Adipose tissue (tissue), 3 donors: ENCODE results near the gene GMDS. TPM values are rescaled to one million over a fixed set of nuclear protein-coding genes. Genes with fewer than 3 reads are reported as not detected.
"Not testable (repeated sequence)": the region's sequence is repeated elsewhere in the genome, so short reads cannot be mapped to it uniquely, and the experiment has no call there.

Source experiments
- H3K27ac ChIP-seq: one replicate; pipeline ENCODE4 v1.5.1; 2013; ENCODE audit warnings: low read depth, low read length
- WGBS, 3 donors: extraction: QIAGEN DNeasy Blood & Tissue Kit; methylation state at CpG; one replicate each; pipeline ENCODE4 v1.1.7; 2013; 5-methylcytosine and 5-hydroxymethylcytosine counted together
- polyA plus RNA-seq, 3 donors: library from polyadenylated mRNA; stranded (reverse); fragments of 200-250 nt; gene quantifications; one replicate each; pipeline ENCODE4 v1.2.3, GENCODE V29; 2013
- donor health status: healthy with polysubstance abuse.
- donor health status: Bipolar disorder and iron deficiency.
- donor health status: healthy.

Gene GMDS
- polyA plus RNA-seq, 3 donors = 13.6 to 21.4 (median 14.9) TPM

DNA sequence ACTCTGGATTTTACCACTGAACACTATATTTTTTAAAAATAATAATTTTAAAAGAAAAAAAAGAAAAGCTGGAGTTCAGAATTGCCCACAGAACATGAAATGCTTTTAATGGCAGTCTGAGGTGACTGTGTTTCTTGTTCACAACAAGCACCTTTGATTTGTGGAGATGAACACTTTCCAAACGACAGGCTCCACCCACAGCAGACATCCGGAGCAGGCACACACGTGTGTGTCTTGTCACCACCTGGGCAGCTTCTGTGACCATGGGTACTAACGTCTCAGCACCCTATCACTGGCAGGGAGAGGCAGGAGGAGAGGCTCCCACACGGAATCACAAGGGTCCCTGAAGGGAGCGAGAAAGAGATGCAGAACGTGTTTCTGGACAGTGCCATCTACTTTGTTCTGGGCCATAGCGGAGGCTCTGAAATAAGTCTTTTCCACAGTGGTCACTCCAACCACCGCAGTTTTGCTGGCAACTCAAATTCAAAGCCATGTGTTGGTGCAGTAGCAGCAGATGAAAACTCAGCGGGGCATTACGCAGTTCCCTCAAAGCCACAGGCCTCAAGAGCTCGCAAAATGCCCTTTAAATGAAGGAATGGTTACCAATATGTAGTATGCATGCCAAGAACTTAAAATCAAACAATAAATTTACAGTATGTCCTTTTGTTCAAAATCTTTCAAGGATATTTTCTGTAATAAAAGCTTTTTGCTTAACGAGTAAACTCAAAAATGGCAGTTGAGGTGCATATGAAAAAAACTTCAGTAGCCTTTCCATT lies 393.5 kb downstream of the GMDS start:
- WGBS, 3 donors = 84 to 89% (median 88%) methylated on average over 13 of the region's 13 CpGs
- H3K27ac ChIP-seq = no peak overlapping the region

DNA sequence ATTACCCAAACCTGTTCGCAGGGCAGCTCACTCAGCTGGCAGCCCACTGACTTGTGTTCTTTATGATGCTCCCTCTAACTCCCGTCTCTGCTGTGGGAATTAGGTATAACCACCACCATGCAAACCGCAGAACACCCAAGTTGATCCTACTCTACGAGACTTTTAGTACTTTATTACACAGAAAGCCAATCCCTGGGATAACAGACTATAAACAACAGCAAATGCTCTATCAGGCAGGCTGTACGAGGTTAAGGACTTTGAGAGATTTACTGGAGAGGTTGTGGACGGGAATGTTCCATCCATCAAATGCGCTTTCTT lies 394.6 kb downstream of the GMDS start:
- no peak overlapping the region for H3K27ac ChIP-seq
- WGBS, 3 donors = 56 to 80% (median 75%) methylated on average over 7 of the region's 7 CpGs

DNA sequence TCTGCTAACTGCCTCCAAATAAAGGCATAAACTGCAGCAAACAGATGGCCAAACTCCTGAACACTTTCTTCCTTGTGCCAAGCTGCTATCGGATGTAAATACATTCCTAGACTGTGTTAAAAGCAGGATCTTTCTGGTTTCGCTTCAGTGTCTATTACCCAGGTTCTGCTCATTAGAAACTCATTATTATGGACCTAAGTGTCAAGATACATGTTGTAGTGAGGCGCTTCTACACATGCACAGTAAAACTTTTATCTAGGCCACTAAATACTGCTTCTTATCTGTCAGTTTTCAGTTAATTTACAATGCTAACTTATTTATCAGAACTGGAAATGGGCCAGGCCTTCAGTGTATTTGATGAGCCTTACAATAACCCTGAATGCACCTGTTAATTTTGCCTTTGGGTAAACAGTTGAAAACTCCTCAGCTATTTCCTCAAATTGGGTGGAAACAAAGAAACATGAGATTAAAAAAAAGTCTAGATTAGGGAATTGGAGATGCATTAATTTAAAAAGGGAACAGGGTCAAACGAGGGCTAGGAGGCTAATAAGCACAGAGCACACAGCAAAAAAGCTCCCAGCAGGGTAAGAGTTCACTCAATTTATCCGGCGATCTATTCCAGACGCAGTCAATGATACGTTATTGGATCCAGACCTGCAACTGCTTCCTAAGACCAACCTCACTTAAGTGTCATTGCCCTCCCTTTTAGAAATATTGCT lies 395.1 kb downstream of the GMDS start:
- WGBS, 3 donors = 33 to 78% (median 69%) methylated on average over 8 of the region's 8 CpGs
- no peak overlapping the region for H3K27ac ChIP-seq

DNA sequence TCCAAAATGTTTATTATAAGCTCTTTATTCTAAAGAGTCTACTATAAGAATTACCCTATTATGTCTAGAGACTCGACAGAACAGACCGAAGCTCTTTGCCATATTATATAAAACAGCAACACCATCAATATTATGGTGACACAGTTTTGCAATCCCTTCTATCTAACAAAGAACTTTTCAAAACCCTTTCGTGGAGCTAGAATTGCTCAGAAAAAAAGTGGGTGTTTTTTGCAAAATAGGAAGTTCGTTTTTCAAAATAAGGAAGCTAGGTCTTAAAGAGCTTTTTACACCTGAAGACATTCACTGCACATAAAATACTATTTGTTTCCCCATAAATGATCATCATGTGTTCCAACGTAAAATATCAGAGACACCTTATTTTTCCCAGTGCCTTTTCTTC lies 395.7 kb downstream of the GMDS start:
- H3K27ac ChIP-seq = no peak overlapping the region
- 42 to 55% (median 54%) methylated on average over 5 of the region's 5 CpGs for WGBS, 3 donors

DNA sequence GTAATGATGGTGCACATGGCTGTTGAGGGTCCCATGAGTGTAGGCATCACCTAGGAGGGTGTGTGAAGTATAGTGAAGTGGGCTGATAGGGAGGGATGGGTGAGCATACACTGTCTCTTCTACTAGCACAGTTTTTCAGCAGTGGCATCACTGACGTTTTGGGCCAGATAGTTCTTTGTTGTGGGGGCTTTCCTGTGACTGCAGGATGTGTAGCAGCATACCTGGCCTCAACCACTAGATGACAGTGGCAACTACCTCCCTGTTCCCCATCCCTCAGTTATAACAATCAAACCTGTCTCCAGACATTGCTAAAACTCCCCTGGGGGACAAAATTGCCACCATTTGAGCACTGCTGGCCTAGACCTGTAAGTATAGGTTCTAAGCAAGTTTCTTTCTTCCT lies 396.7 kb downstream of the GMDS start:
- WGBS, 3 donors = 75 to 93% (median 85%) methylated on average over 1 of the region's 1 CpG
- no peak overlapping the region for H3K27ac ChIP-seq

DNA sequence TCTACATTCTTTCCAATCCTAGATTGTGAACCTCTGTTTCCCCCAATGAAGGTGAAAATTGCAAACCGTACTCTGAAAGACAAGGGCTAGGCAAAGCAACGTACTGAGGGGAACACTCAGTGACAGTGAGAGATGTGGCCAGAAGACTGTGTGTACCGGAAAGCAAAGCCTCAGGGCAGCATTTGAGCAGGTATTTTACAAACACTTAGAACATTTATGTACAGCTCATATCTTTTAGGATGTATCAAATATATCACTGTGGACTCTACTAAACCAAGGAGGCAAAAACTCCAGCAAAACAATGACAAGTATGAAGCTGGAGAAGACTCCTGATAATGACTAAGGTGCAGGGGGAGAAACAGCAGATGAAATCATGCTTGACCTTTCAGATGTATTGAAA lies 398.8 kb downstream of the GMDS start:
- 96 to 97% (median 97%) methylated on average over 3 of the region's 3 CpGs for WGBS, 3 donors
- no peak overlapping the region for H3K27ac ChIP-seq

DNA sequence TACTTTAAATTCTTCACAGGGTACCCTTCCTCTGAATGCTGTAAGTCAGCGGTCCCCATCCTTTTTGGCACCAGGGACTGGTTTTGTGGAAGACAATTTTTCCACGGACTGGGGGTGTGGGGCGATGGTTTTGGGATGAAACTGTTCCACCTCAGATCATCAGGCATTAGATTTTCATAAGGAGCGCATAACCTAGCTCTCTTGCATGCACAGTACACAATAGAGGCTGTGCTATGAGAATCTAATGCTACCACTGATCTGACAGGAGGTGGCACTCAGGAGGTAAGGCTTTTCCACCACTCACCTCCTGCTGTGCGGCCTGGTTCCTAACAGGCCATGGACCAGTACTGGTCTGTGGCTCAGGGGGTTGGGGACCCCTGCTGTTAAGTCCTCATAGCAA lies 399.9 kb downstream of the GMDS start:
- not testable (repeated sequence) for H3K27ac ChIP-seq
- 97 to 100% (median 98%) methylated on average over 5 of the region's 5 CpGs for WGBS, 3 donors

DNA sequence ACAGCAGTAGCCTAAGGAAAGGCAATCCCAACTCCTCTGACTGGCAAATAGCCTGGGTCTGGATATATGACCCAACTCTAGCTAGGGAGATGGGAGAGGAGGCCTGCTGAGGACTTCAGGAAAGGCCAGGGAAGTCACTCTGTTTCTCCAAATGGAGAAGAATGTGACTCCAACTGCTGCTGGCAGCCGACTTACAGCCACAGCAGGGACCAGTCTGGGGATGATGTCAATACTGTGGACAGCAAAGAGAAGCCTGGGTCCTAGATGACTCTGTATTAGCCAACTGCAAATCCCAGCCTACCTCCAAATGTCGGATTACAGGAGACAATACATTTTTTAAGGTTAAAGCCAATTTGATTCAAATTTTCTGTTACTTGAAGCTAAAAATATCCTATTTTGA lies 403.1 kb downstream of the GMDS start:
- H3K27ac ChIP-seq = no peak overlapping the region
- WGBS, 3 donors = 80 to 92% (median 83%) methylated on average over 2 of the region's 2 CpGs

DNA sequence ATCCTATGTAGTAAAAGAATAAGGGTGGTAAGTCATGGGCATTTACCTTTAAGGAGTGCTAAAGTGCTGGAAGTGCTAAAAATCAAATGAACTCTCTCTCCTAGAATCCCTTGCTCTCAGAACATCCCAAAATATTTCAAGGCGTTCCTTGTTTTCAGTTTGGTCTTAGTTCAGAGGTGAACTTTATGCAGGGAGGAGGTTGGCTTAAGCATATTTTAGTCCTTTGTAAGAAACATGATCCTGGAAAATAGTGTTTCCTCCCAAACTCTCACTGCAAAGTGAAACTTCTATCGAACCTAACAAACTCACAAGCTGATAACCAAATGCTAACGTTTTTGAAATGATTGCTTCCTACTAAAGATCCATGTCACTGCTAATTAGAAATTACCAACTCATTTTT lies 404.3 kb downstream of the GMDS start:
- no peak overlapping the region for H3K27ac ChIP-seq
- 27 to 40% (median 38%) methylated on average over 3 of the region's 3 CpGs for WGBS, 3 donors

DNA sequence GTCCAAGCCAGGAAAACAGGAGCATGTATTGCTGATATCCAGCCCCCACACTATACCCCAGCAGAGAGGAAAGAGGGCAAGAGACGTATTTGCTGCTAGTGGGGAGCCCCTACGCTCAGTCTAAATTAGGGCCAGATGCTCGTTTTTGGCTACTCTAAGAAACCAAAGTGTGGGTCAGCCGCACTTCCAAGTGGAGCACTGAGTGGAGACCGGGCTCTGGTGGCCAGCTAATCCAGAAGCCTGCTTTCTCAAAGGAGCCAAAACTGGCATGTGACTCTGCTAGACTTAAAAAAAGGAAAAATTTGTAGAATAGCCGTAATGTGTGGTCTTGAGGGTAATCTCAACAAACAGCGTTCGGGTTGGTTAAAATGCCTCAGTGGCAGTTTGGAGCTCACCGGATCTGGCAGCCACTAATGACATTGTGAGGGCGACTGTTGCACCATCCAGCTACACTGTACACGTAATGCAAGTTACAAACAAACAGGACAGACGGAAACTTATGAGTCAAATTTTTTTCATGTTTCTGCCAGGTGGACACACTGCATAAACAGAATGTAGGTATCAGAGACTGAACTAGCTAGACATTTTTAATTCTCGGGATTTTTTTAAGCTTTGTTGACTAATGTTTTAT lies 404.8 kb downstream of the GMDS start:
- no peak overlapping the region for H3K27ac ChIP-seq
- WGBS, 3 donors = 62 to 70% (median 69%) methylated on average over 13 of the region's 13 CpGs

DNA sequence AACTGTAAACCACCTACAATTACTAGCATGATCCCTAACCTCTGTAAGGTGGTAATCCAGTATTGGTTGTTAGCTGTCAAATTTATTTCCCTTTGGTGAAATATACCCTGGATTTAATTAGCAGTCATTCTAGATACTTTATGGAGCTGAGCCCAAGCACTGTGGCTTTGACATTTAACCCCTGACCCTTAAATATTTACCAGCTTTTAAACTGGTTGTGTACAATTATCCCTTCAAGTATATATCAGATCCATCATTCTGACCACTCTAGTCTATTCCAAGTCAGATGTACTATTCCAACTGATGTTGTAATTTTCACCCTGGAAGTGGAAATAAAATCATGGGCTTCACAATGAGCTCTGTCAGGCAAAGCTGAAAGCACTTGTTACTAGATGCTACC lies 406.0 kb downstream of the GMDS start:
- H3K27ac ChIP-seq = no peak overlapping the region

DNA sequence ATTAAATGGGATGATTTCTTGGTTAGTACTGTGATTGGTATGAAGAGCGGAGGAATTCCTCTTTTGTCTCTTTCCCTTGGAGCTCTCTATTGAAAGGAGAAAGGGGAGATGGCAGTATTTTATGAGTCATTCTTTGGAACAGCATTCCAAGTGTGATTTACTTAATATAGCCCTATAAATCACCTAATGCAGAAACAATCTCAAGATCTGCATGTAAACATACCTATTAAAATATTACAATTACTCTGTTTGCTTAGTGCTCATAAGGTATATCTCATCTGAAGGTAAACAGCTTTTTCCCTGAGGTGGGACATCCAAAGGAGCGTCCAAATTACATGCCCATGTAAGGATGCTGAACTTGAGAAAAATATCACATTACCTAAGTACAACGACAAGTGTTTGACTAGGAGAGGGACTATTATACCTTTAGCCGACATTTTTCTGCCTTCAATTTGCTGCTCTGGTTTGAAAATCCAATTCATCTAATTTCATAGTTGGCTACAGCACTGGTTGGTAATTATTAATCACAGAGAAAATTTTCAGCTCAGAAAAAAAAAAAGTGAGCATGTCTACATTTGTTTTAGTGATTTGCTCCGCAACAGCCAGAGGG lies 406.7 kb downstream of the GMDS start:
- 42 to 90% (median 89%) methylated on average over 5 of the region's 5 CpGs for WGBS, 3 donors

DNA sequence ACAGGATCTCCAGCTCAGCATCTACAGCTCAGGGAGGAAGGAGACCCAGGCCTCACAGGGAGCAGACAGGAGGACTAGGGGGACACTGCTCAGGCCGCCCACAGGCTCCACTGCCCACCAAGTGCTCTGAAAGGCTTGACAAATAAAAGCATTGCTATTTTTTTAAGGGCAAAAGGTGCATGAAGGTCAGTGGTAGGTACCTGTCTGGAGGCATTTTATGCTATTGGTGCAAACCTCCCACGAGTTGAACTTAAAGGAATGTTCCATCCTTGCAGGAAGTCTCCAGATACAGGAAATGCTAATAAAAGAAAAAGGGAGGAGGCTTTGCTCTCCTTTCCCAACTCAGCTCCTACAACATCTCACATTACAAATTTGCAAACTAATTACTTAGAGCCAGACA lies 407.6 kb downstream of the GMDS start:
- 58 to 68% (median 67%) methylated on average over 2 of the region's 2 CpGs for WGBS, 3 donors
- no peak overlapping the region for H3K27ac ChIP-seq

More for the DNA sequence above, 406.7 kb downstream of the GMDS start:
- no peak overlapping the region for H3K27ac ChIP-seq

DNA sequence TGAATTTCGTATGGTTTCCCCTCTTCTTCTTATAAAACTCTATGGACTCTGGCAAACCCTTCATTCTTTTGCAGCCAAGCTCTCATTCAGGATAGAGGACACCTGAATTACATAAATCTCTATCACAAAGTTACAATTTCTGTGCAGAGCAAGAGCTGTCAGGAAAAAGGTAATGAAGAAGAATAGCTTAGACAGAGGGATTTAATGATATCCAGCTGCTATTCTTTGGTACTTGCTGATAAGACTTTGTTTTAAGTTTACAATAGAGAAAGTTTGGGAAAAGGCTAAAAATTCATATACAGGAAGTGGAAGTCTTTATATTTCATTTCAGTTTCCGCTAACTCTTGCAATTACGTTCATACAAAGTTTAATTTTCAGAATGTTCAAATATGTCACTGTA lies 408.7 kb downstream of the GMDS start:
- WGBS, 3 donors = 91 to 95% (median 94%) methylated on average over 3 of the region's 3 CpGs
- H3K27ac ChIP-seq = no peak overlapping the region

DNA sequence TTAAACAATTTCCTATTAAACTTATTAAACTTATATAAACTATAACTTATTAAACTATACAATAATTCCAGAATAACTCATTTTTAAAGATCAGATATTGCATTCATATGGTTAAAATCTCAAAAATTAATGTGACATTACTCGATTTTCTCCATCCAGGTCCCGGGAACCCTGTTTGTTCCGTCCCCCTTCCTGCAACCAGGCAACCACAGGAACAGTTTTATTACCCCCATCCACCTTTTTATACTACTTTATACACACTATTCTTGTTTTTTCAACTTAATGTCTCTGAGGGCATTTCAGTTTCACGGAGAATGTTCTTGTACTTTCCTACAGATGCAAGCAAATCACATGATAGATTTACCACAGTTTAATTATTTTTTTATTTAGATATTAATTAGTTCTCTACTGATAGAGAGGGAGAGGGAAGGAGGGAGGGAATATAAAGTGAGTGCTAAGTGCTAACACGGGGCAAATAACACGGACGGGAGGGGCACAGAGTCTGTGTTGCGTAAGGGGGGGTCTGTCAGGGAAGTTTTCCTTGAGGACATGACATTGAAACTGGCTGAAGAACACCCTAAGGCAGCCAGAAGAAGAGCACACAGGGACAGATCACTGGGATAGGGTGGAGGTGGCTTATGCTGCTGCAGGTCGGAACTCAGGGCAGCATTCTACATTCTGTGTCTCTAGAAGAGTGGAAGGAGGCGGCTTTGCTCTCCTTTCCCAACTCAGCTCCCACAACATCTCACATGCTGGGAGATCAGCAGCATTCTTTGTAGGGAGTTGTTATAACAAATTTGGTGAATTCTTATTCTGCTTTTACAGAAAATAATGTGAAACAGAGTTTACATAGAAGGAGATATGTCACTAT lies 410.5 kb downstream of the GMDS start:
- whole genome bisulfite sequencing, 3 donors = 83 to 94% (median 89%) methylated on average over 10 of the region's 10 CpGs
- no peak overlapping the region for H3K27ac ChIP-seq

DNA sequence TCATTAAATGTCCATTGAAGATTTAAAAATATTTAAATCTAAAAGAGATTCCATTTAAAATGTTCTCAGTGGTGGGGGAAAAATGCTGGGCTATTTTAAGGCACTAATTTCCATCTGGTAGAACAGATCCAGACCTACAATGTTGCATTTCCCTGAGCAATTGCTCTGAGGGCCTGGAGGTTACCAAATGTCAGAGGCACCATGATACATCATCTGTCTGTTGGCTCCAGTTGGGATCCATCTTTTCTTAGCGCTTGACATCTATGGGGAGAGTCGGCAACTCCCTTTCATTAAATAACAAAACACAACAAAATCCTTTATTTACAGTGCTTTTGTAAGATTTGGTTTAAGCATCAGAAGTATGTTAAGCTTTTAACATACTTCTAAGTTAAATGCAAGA lies 411.2 kb downstream of the GMDS start:
- H3K27ac ChIP-seq = no peak overlapping the region
- 74 to 89% (median 75%) methylated on average over 2 of the region's 2 CpGs for WGBS, 3 donors

DNA sequence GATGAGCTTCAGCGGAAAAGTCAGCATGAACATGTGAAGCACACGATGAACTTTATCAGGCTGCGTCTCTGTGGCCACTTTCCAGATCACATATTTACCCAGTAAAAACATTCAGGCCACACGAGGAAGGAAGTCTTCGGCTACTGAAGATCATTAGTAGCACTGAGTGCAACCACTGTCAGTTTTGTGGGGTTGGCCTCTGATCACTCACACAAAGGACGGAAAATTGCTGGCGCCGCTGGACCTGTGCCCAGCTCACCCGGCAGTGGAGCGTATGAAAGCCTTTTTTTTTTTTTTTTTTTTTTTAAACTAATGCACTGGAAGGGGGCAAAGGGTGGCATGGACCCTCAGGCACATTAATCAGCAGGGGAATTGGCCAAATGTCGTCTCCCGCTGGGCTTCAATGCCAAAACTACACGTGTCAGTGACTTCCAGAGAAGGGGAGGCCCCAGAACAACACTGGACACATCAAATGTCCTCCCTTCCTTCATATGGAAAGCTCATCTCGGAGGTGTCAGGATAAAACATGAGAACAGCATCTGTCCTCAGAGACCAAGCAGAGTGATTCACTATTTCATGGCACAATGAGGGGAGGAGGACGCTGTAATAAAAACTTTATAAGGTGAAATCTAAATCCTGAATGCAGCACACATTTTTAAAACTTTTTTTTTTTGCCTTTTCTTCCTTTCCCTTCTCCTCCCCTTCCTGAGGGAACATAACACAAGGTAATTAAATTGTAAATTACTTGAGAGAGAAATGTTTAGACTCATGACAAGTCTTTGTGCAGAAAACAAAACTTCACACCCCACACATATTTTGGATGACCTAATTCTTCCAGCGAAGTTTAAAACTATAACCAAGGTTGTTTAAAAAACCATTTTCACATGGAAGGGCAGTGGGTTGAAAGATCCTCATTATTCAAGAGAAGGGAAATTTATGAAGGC lies 412.3 kb downstream of the GMDS start:
- 17 to 28% (median 27%) methylated on average over 16 of the region's 16 CpGs for WGBS, 3 donors

More for the DNA sequence above, 412.3 kb downstream of the GMDS start:
- H3K27ac ChIP-seq = no peak overlapping the region
